ENCODE results near the gene PIP4P1. TPM values are rescaled to one million over a fixed set of nuclear protein-coding genes. Genes with fewer than 3 reads are reported as not detected.

The PIP4P1 gene
- total and polyA plus RNA-seq, 2 of the 13 experiments (the other 11 are each of a cell fraction or from before 2014, with no cell fraction given): 33.4 to 47.0 TPM

DNA sequence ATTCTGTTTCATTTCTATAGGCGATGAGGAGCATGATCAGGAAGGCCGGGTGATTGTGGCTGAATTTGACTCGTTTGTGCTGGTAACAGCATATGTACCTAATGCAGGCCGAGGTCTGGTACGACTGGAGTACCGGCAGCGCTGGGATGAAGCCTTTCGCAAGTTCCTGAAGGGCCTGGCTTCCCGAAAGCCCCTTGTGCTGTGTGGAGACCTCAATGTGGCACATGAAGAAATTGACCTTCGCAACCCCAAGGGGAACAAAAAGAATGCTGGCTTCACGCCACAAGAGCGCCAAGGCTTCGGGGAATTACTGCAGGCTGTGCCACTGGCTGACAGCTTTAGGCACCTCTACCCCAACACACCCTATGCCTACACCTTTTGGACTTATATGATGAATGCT is 4.3 kb downstream of the PIP4P1 start (continued):
- TF ChIP-seq MED8 (CRISPR knock-in tag; IDR thresholded peaks at IDR 0.05; ENCODE audit: insufficient replicate concordance) (peak; percentile 17), ATRX (CRISPR knock-in tag; IDR thresholded peaks at IDR 0.05; ENCODE audit: borderline replicate concordance) (no peak), NONO (IDR thresholded peaks at IDR 0.05) (no peak), NONO (CRISPR knock-in tag; conservative IDR thresholded peaks at IDR 0.05) (0 out of 2 replicates have a peak, but pooled peaks have one; percentile 29), PHF8 (CRISPR knock-in tag; IDR thresholded peaks at IDR 0.05) (no peak), POGZ (CRISPR knock-in tag; IDR thresholded peaks at IDR 0.05) (no peak), HNF1A (IDR thresholded peaks at IDR 0.05; ENCODE audit: low read depth) (no peak), HNF1A (CRISPR knock-in tag; IDR thresholded peaks at IDR 0.05; ENCODE audit: borderline replicate concordance) (no peak), MAZ (IDR thresholded peaks at IDR 0.05; ENCODE audit: borderline replicate concordance, low read depth, low read length) (no peak), MAZ (CRISPR knock-in tag; IDR thresholded peaks at IDR 0.05; ENCODE audit: low read depth) (no peak), SMC3 (IDR thresholded peaks at IDR 0.05; ENCODE audit: low read length) (no peak), RXRA (CRISPR knock-in tag; IDR thresholded peaks at IDR 0.05) (0 out of 2 replicates have a peak, but pooled peaks have one; percentile 23), STAT5B (CRISPR knock-in tag; IDR thresholded peaks at IDR 0.05) (no peak), RERE (CRISPR knock-in tag; IDR thresholded peaks at IDR 0.05; ENCODE audit: low read depth) (no peak), PHF21A (CRISPR knock-in tag; IDR thresholded peaks at IDR 0.05) (0 out of 2 replicates have a peak, but pooled peaks have one; percentile 20), SP4 (CRISPR knock-in tag; IDR thresholded peaks at IDR 0.05) (no peak), ZNF781 (CRISPR knock-in tag; IDR thresholded peaks at IDR 0.05; ENCODE audit: borderline replicate concordance, not compliant biosample characterization) (no peak), SRF (IDR thresholded peaks at IDR 0.05; ENCODE audit: low read depth, low read length) (no peak), TBL1XR1 (IDR thresholded peaks at IDR 0.05; ENCODE audit: borderline replicate concordance, low read length, partially characterized antibody) (no peak), RBAK (CRISPR knock-in tag; IDR thresholded peaks at IDR 0.05) (no peak)
- TF ChIP-seq, protein P1, sequence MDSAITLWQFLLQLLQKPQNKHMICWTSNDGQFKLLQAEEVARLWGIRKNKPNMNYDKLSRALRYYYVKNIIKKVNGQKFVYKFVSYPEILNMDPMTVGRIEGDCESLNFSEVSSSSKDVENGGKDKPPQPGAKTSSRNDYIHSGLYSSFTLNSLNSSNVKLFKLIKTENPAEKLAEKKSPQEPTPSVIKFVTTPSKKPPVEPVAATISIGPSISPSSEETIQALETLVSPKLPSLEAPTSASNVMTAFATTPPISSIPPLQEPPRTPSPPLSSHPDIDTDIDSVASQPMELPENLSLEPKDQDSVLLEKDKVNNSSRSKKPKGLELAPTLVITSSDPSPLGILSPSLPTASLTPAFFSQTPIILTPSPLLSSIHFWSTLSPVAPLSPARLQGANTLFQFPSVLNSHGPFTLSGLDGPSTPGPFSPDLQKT (CRISPR knock-in tag; IDR thresholded peaks at IDR 0.05; ENCODE audit: borderline replicate concordance): no peak
